Esophagus squamous epithelium (tissue), 5 donors: ENCODE results near the gene GPT2. TPM values are rescaled to one million over a fixed set of nuclear protein-coding genes. Genes with fewer than 3 reads are reported as not detected.

Experiments used
- DNase-seq: peaks from one replicate; lab custom pipeline; 2025; lab: John Stamatoyannopoulos, UW
- H3K27ac ChIP-seq, 4 donors: fragments of 200-600 bp; sonication (generic); one replicate each; pipeline ENCODE4 v1.5.1; 2016 to 2019; ENCODE audit warnings: mild to moderate bottlenecking in 1 of 4
- H3K27me3 ChIP-seq, 4 donors: fragments of 200-600 bp; sonication (generic); 1 replicate in 3 of 4; 2 replicates in 1 of 4; pipeline versions ENCODE4 v1.5.1 to v1.6.0; 2017 to 2021; ENCODE audit warnings: antibody characterized with exemption in 1 of 4
- H3K36me3 ChIP-seq, 3 donors: fragments of 200-600 bp; sonication (generic); one replicate each; pipeline ENCODE4 v1.5.1; 2016 to 2019
- H3K4me1 ChIP-seq, 3 donors: fragments of 200-600 bp; sonication (generic); one replicate each; pipeline ENCODE4 v1.5.1; 2017 to 2019
- H3K4me3 ChIP-seq, 4 donors: fragments of 200-600 bp; sonication (generic); 1 replicate in 3 of 4; 2 replicates in 1 of 4; pipeline ENCODE4 v1.5.1; 2016 to 2019; ENCODE audit warnings: mild to moderate bottlenecking in 2 of 4, moderate library complexity in 1 of 4
- H3K9me3 ChIP-seq, 3 donors: fragments of 200-600 bp; sonication (generic); one replicate each; pipeline ENCODE4 v1.5.1; 2016 to 2019
- POLR2A ChIP-seq, 4 donors: fragments of 450-650 bp; IDR thresholded peaks; one replicate each; pipeline ENCODE4 v1.6.1; 2017; ENCODE audit warnings: antibody characterized with exemption in 4 of 4, mild to moderate bottlenecking in 4 of 4, moderate library complexity in 3 of 4
- whole genome bisulfite sequencing, 2 donors: methylation state at CpG; one replicate each; pipeline ENCODE4 v1.1.5; 2018; 5-methylcytosine and 5-hydroxymethylcytosine counted together
- intact Hi-C: fragments of 100-400 bp; cut with DNase I; formaldehyde crosslinking; loops from one replicate; pipeline ENCODE4 v1.15.0; 2022
- total RNA-seq, 4 donors: library from RNA; depleted of rRNA; stranded (reverse); fragments of >200 nt; gene quantifications; one replicate each; pipeline ENCODE4 v1.1.0, GENCODE V29; 2016
- TF ChIP-seq, protein P1 (sequence below), 6 experiments: fragments of 450-650 bp in 4 of 6; fragments of 200-600 bp in 2 of 6; sonication (generic) in 2 of 6; IDR thresholded peaks; one replicate each; pipeline ENCODE4 v1.5.1; 2016 to 2019; ENCODE audit warnings: antibody characterized with exemption in 6 of 6, mild to moderate bottlenecking in 4 of 6, moderate library complexity in 4 of 6
- donor health status: DM: yes; HTN: yes; CAD: no.

GPT2 gene
- total RNA-seq, 4 donors from 2014 or later, result 43.3 to 113 (median 77.2) TPM

DNA sequence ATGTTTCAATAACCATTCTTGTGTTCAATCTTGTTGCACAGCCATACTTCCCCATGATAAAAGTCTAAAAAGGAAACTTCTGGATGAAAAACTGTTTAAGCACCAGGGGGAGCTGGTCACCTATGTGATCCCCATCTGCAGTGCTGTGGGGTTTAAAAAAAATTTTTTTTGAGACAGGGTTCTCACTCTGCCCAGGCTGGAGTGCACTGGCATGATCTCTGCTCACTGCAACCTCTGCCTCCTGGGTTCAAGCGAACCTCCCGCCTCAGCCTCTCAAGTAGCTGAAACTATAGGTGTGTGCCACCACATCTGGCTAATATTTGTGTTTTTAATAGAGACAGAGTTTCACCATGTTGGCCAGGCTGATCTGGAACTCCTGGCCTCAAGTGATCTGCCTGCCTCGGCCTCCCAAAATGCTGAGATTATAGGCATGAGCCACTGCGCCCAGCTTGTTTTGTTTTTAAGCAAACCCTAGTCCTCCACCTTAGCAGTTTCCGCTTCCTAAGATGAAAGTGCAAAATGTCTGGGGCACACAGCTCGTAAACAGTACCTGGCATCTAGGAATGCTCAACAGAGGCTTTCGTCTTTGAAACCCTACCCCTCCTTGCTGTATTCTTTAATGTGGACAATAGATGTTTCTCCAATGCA is 63.9 kb downstream of the GPT2 start:
- Histone ChIP-seq H3K4me3 (no peak overlapping the region), H3K9me3 (no peaks in the 10 kb centered on the region), H3K27me3 (no peaks in the 10 kb centered on the region), H3K36me3 (no peaks in the 10 kb centered on the region), H3K27ac (no peak overlapping the region), H3K4me1 (peaks cover 0 to 4% (median 0%) of the 10 kb centered on the region in 3 donors)
- WGBS, 2 donors, result 92 to 94% methylated on average over 7 of the region's 7 CpGs
- intact Hi-C loops, result no loop called here
- DNase-seq, result no peak
- no peak for TF ChIP-seq POLR2A (IDR thresholded peaks at IDR 0.05)
- TF ChIP-seq, protein P1, sequence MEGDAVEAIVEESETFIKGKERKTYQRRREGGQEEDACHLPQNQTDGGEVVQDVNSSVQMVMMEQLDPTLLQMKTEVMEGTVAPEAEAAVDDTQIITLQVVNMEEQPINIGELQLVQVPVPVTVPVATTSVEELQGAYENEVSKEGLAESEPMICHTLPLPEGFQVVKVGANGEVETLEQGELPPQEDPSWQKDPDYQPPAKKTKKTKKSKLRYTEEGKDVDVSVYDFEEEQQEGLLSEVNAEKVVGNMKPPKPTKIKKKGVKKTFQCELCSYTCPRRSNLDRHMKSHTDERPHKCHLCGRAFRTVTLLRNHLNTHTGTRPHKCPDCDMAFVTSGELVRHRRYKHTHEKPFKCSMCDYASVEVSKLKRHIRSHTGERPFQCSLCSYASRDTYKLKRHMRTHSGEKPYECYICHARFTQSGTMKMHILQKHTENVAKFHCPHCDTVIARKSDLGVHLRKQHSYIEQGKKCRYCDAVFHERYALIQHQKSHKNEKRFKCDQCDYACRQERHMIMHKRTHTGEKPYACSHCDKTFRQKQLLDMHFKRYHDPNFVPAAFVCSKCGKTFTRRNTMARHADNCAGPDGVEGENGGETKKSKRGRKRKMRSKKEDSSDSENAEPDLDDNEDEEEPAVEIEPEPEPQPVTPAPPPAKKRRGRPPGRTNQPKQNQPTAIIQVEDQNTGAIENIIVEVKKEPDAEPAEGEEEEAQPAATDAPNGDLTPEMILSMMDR (IDR thresholded peaks at IDR 0.05), result peak in 5 of 6 experiments; percentile 25 to 53 (median 40)

DNA sequence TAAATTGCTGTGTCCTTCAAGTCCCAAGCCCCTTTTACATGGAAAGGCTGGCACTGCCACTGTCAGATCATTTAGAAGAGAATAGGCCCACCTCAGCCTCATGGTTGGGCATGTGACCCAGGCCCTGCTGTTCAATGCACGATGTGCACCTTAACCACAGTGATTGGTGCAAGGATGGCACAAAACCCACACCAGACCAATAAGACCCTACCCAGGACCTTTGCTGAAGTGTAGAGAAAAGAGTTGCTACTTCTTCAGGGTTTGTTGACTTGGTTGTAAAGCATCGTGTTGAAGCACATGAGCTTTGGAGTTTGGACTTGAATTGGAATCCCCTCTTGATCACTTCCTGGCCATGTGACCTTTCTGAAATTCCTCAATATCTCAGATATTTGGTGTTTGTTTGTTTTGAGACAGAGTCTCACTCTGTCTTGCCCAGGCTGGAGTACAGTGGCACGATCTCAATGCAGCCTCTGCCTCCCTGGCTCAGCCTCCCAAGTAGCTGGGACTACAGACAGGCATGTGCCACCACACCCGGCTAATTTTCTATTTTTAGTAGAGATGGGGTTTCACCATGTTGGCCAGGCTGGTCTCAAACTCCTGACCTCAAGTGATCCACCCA is 64.5 kb downstream of the GPT2 start:
- no peak overlapping the region for H3K4me3 ChIP-seq
- no peaks in the 10 kb centered on the region for H3K27me3 ChIP-seq
- no peak for TF ChIP-seq POLR2A (IDR thresholded peaks at IDR 0.05)
- TF ChIP-seq, protein P1 (IDR thresholded peaks at IDR 0.05), result no peak
- no peak overlapping the region for H3K27ac ChIP-seq
- WGBS, 2 donors, result 49 to 65% methylated on average over 3 to 4 of the region's 4 CpGs
- intact Hi-C loops, result no loop called here
- no peaks in the 10 kb centered on the region for H3K36me3 ChIP-seq
- DNase-seq, result no peak
- H3K4me1 ChIP-seq, result peaks cover 0 to 4% (median 0%) of the 10 kb centered on the region in 3 donors
- no peaks in the 10 kb centered on the region for H3K9me3 ChIP-seq

DNA sequence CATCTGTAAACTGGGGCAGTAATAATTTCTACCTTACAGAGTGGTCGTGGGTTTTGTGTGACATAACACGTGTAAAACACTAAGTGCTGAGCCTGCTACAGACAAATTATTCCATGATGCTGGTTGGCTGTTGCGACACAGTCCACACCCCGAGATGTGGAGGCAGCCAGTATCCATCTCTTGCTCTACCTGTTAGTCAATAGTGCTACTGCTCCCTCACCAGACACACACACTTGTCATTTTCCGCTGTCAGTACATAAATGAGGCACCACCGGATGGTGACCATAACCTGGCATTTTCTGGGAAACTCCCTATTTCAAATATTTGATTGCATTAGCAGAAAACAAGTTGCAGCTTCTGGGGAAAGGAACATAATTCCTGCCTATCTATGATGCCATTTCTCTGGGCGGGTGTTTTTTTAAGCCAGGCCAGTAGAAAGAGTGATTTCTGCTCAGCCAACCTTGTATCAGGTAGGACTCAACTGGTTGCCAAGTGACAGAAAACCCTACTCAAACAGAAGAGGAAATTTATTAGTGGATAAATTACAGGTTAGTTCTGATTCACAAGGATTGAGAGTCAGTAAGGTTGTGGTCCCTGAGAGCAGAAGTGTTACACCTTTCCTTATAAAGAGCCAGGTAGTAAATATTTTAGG is 65.2 kb downstream of the GPT2 start:
- Histone ChIP-seq H3K36me3 (peaks cover 0 to 6% (median 0%) of the 10 kb centered on the region in 3 donors), H3K27me3 (no peaks in the 10 kb centered on the region), H3K9me3 (no peaks in the 10 kb centered on the region), H3K4me3 (no peak overlapping the region), H3K27ac (no peak overlapping the region), H3K4me1 (peaks cover 0 to 4% (median 0%) of the 10 kb centered on the region in 3 donors)
- TF ChIP-seq, protein P1 (IDR thresholded peaks at IDR 0.05), result no peak
- no peak for TF ChIP-seq POLR2A (IDR thresholded peaks at IDR 0.05)
- no peak for DNase-seq
- 63 to 64% methylated on average over 7 of the region's 7 CpGs for whole genome bisulfite sequencing, 2 donors
- intact Hi-C loops, result no loop called here

DNA sequence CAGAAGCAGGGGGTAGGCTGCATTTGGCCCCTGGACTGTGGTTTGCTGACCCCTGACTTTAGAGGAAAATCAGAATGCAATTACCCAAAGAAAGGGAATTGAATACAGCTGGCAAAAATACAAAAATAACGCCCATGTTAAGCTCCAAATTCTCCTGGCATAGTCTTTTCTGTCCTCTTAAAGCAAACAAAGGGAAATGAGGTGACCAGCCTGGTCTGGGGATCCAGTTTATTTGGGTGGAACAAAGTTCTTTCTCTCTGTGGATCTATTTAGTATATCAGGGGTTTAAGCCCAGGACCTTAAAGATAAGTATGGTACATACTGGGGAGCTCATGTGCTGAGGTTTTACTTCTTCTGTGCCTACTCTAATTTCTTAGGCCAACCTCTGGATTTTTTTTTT is 65.8 kb downstream of the GPT2 start:
- Histone ChIP-seq H3K9me3 (no peaks in the 10 kb centered on the region), H3K36me3 (peaks cover 0 to 12% (median under 1%) of the 10 kb centered on the region in 3 donors), H3K4me3 (no peak overlapping the region), H3K4me1 (peaks cover 0 to 4% (median 0%) of the 10 kb centered on the region in 3 donors), H3K27me3 (no peaks in the 10 kb centered on the region), H3K27ac (no peak overlapping the region)
- no peak for TF ChIP-seq POLR2A (IDR thresholded peaks at IDR 0.05)
- TF ChIP-seq, protein P1 (IDR thresholded peaks at IDR 0.05), result no peak
- no peak for DNase-seq
- intact Hi-C loops, result loop anchor here (10.0 kb wide), 1 partner anchor 1215 kb away; no protein-coding TSS in a partner anchor
- 8 to 23% methylated on average over 1 of the region's 1 CpG for WGBS, 2 donors

DNA sequence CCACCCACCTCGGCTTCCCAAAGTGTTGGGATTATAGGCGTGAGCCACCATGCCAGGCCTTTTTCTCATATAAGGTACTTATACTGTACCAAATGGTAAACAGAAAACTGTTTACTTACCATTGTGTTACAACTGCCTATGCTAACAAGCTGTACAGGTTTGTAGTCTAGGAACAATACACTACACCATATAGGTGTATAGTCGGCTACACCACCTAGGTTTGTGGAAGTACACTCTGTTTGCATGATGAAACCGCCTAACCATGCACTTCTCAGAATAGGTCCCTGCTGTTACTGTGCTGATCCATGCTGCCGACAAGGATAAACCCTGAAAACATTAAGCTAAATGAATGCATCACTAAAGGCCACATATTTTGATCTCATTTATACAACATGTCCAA is 70.4 kb downstream of the GPT2 start:
- intact Hi-C loops, result loop anchor here (10.0 kb wide), 1 partner anchor 1210 kb away; no protein-coding TSS in a partner anchor
- no peak for TF ChIP-seq POLR2A (IDR thresholded peaks at IDR 0.05)
- TF ChIP-seq, protein P1 (IDR thresholded peaks at IDR 0.05), result no peak
- H3K36me3 ChIP-seq, result peaks cover 0 to 58% (median 15%) of the 10 kb centered on the region in 3 donors
- peaks cover 0 to 5% (median 0%) of the 10 kb centered on the region in 3 donors for H3K4me1 ChIP-seq
- no peaks in the 10 kb centered on the region for H3K9me3 ChIP-seq
- H3K27ac ChIP-seq, result no peak overlapping the region
- no peak for DNase-seq
- H3K27me3 ChIP-seq, result no peaks in the 10 kb centered on the region
- 70 to 73% methylated on average over 5 of the region's 5 CpGs for WGBS, 2 donors
- no peak overlapping the region for H3K4me3 ChIP-seq
